Right lung (tissue), 5 donors: ENCODE data around the gene MTARC2. TPM values are rescaled to one million over a fixed set of nuclear protein-coding genes. Genes with fewer than 3 reads are reported as not detected.

Experiments used
- DNase-seq, 2 donors: peaks; one replicate each; pipeline ENCODE4 v3.0.0-alpha.2; 2013
- polyA plus RNA-seq, 5 donors: library from polyadenylated mRNA; unstranded; fragments of 120-200 nt; gene quantifications; one replicate each; pipeline versions ENCODE4 v1.2.1 to v1.2.3, GENCODE V29; 2013; ENCODE audit warnings: inconsistent platforms in 1 of 5, low replicate concordance in 1 of 5; ENCODE audit not compliant: insufficient read length in 5 of 5, insufficient read depth in 1 of 5

MTARC2 gene
- polyA plus RNA-seq, 5 donors = 60.4 to 88.4 (median 77.4) TPM

- DNase-seq = peak; percentile 87 to 92
Measured at GRCh38 chr1:220767312-220768125, 19.4 kb downstream of the MTARC2 start.

GRCh38 chr1:220768126-220768601, 20.0 kb downstream of the MTARC2 start:
- no peak for DNase-seq

GRCh38 chr1:220769205-220769604, 21.1 kb downstream of the MTARC2 start:
- no peak for DNase-seq

- no peak for DNase-seq
Measured at GRCh38 chr1:220770245-220770913, 22.3 kb downstream of the MTARC2 start.

GRCh38 chr1:220772846-220773245, 24.7 kb downstream of the MTARC2 start:
- no peak for DNase-seq

GRCh38 chr1:220775240-220775853, 27.2 kb downstream of the MTARC2 start:
- no peak for DNase-seq

- no peak for DNase-seq
Measured at GRCh38 chr1:220776254-220776653, 28.1 kb downstream of the MTARC2 start.

- peak; percentile 51 to 70 for DNase-seq
Measured at GRCh38 chr1:220776720-220777326, 28.7 kb downstream of the MTARC2 start.

GRCh38 chr1:220783453-220783852, 35.3 kb downstream of the MTARC2 start:
- no peak for DNase-seq

GRCh38 chr1:220784751-220785150, 36.6 kb downstream of the MTARC2 start:
- no peak for DNase-seq

GRCh38 chr1:220785166-220786056, 37.3 kb downstream of the MTARC2 start:
- DNase-seq = no peak

- no peak for DNase-seq
Measured at GRCh38 chr1:220786057-220786336, 37.9 kb downstream of the MTARC2 start.

- peak in 1 of 2 donors; percentile 60 for DNase-seq
Measured at GRCh38 chr1:220786337-220787068, 38.4 kb downstream of the MTARC2 start, which contains the start of gene MTARC1. MTARC1 (plus strand) TSS chr1:220786913; CDS start chr1:220786945, 32 bp downstream.

GRCh38 chr1:220787069-220787619, 39.0 kb downstream of the MTARC2 start:
- peak in 1 of 2 donors; percentile 39 for DNase-seq

- DNase-seq = no peak
Measured at GRCh38 chr1:220788900-220789299, 40.8 kb downstream of the MTARC2 start.

GRCh38 chr1:220789532-220790147, 41.5 kb downstream of the MTARC2 start:
- no peak for DNase-seq

- DNase-seq = no peak
Measured at GRCh38 chr1:220791285-220791684, 43.2 kb downstream of the MTARC2 start.

- DNase-seq = peak in 1 of 2 donors; percentile 37
Measured at GRCh38 chr1:220791956-220792355, 43.8 kb downstream of the MTARC2 start.

GRCh38 chr1:220796530-220796929, 48.4 kb downstream of the MTARC2 start:
- DNase-seq = no peak

GRCh38 chr1:220797044-220797443, 48.9 kb downstream of the MTARC2 start:
- no peak for DNase-seq
